OCI-LY7 (cell line): ENCODE data around the gene PTGER3. TPM values are rescaled to one million over a fixed set of nuclear protein-coding genes. Genes with fewer than 3 reads are reported as not detected.
A peak's percentile ranks its signal among the peaks of the same experiment; 100 is the strongest.

Experiments used
- BruUV-seq: library from RNA; stranded (reverse); fragments of 400-500 nt; replicated peaks from 2 replicates; lab custom pipeline; 2021; lab: Mats Ljungman, UMichigan
- CTCF ChIA-PET: fragments of 300-600 bp; sonication (Branson Sonifier 250); formaldehyde crosslinking; loops from one replicate; lab custom pipeline; 2022; ENCODE audit warnings: antibody characterized with exemption; ENCODE audit not compliant: unreplicated experiment; lab: Charles Lee
- POLR2A ChIA-PET: fragments of 300-600 bp; sonication (Branson Sonifier 250); formaldehyde crosslinking; loops from one replicate; lab custom pipeline; 2022; ENCODE audit warnings: antibody characterized with exemption; lab: Charles Lee
- DNase-seq: peaks from one replicate; pipeline ENCODE4 v3.0.0-alpha.2; 2015; ENCODE audit warnings: low spot score
- H2AFZ ChIP-seq: fragments of 200-600 bp; sonication (generic), shearing (Covaris generic); 2 replicates; pipeline ENCODE4 v1.6.1; 2014; ENCODE audit warnings: mild to moderate bottlenecking, antibody characterized with exemption, low read length, moderate library complexity
- H3K27ac ChIP-seq: fragments of 200-600 bp; sonication (generic); 2 replicates; pipeline ENCODE4 v1.5.1; 2014; ENCODE audit warnings: mixed run types, low read depth, mild to moderate bottlenecking, moderate library complexity, low read length, inconsistent platforms; ENCODE audit not compliant: poor library complexity, severe bottlenecking
- H3K36me3 ChIP-seq: fragments of 200-600 bp; sonication (generic); 2 replicates; pipeline ENCODE4 v1.6.1; 2014; ENCODE audit warnings: mild to moderate bottlenecking, antibody characterized with exemption, low read length, moderate library complexity, mixed read lengths; ENCODE audit not compliant: insufficient read depth
- H3K4me1 ChIP-seq: fragments of 200-600 bp; sonication (generic); 2 replicates; pipeline ENCODE4 v1.5.1; 2014; ENCODE audit warnings: mild to moderate bottlenecking, low read length; ENCODE audit not compliant: insufficient read depth, poor library complexity, severe bottlenecking
- H3K4me2 ChIP-seq: fragments of 200-600 bp; sonication (generic); 2 replicates; pipeline ENCODE4 v1.6.1; 2014; ENCODE audit warnings: mild to moderate bottlenecking, low read length
- H3K4me3 ChIP-seq: fragments of 200-600 bp; sonication (generic); 2 replicates; pipeline ENCODE4 v1.5.1; 2014; ENCODE audit warnings: mild to moderate bottlenecking, low read depth, low read length; ENCODE audit not compliant: poor library complexity, severe bottlenecking
- H3K79me2 ChIP-seq: fragments of 200-600 bp; sonication (generic); 2 replicates; pipeline ENCODE4 v1.6.1; 2016; ENCODE audit warnings: low read depth, mild to moderate bottlenecking, low read length, moderate library complexity, mixed read lengths; ENCODE audit not compliant: insufficient read depth
- H3K9me2 ChIP-seq: fragments of 200-600 bp; sonication (generic); 2 replicates; pipeline ENCODE4 v1.6.1; 2016; ENCODE audit warnings: mild to moderate bottlenecking, low read length, mixed read lengths; ENCODE audit not compliant: insufficient read depth
- H3K9me3 ChIP-seq: fragments of 200-600 bp; sonication (generic); 2 replicates; pipeline ENCODE4 v1.6.1; 2014; ENCODE audit warnings: mild to moderate bottlenecking, mixed run types, low read length, mixed read lengths
- H4K20me1 ChIP-seq: fragments of 200-600 bp; sonication (generic); 2 replicates; pipeline ENCODE4 v1.6.1; 2014; ENCODE audit warnings: mild to moderate bottlenecking, antibody characterized with exemption, low read length, moderate library complexity, mixed read lengths; ENCODE audit not compliant: insufficient read depth
- EZH2phosphoT487 ChIP-seq: fragments of 200-600 bp; sonication (generic); IDR thresholded peaks from 2 replicates; pipeline ENCODE4 v1.6.1; 2018; ENCODE audit warnings: low read depth, borderline replicate concordance, mild to moderate bottlenecking, mixed run types, antibody characterized with exemption, low read length, moderate library complexity, mixed read lengths
- intact Hi-C: fragments of 100-400 bp; cut with micrococcal nuclease; formaldehyde crosslinking; loops from one replicate; pipeline ENCODE4 v1.10.0; 2022; ENCODE audit not compliant: unreplicated experiment
- total RNA-seq, 2 experiments: library from RNA; depleted of rRNA in 1 of 2; stranded (reverse); fragments of >200 nt in 1 of 2; shearing (Covaris generic) in 1 of 2; gene quantifications; 2 replicates each; pipeline ENCODE4 v1.2.3, GENCODE V29; 2014 to 2022
- TF ChIP-seq, protein P1 (sequence below): fragments of 200-600 bp; sonication (generic); conservative IDR thresholded peaks from 2 replicates; pipeline ENCODE4 v1.5.1; 2014; ENCODE audit warnings: mild to moderate bottlenecking, antibody characterized with exemption, low read length, moderate library complexity, mixed read lengths

Gene PTGER3
- total RNA-seq, 2 experiments from 2014 or later: 0.13 TPM; not detected in 1

DNA sequence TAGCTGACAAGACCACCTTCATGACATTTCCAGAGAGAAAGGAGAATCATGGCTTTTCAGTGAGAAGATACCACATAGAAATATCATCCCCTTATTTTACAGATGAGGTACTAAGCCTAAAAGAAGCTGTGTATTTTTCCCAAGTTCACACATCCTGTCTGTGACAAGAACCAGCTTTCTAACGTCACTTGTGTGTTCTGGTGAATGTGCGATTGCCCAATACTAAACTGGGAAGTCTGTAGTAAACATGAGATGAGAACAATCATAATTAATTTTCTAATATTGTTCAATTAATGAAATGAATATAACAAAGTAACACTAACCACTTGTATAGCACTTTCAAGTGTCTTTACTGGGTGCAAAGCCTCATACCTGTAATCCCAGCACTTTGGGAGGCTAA is 46.0 kb downstream of the PTGER3 start:
- H4K20me1 ChIP-seq: no peaks in the 10 kb centered on the region
- no TSS peak for BruUV-seq
- no peaks in the 10 kb centered on the region for H3K36me3 ChIP-seq
- POLR2A ChIA-PET: no interaction called here
- no peaks in the 10 kb centered on the region for H3K9me2 ChIP-seq
- H3K4me3 ChIP-seq: no peak overlapping the region
- H3K27ac ChIP-seq: no peak overlapping the region
- H3K4me1 ChIP-seq: no peaks in the 10 kb centered on the region
- no peak overlapping the region for H3K4me2 ChIP-seq
- CTCF ChIA-PET: no interaction called here
- H3K9me3 ChIP-seq: no peaks in the 10 kb centered on the region
- no peaks in the 10 kb centered on the region for H3K79me2 ChIP-seq
- no peak overlapping the region for H2AFZ ChIP-seq
- intact Hi-C loops: no loop called here
- no peak for DNase-seq
- TF ChIP-seq, protein P1, sequence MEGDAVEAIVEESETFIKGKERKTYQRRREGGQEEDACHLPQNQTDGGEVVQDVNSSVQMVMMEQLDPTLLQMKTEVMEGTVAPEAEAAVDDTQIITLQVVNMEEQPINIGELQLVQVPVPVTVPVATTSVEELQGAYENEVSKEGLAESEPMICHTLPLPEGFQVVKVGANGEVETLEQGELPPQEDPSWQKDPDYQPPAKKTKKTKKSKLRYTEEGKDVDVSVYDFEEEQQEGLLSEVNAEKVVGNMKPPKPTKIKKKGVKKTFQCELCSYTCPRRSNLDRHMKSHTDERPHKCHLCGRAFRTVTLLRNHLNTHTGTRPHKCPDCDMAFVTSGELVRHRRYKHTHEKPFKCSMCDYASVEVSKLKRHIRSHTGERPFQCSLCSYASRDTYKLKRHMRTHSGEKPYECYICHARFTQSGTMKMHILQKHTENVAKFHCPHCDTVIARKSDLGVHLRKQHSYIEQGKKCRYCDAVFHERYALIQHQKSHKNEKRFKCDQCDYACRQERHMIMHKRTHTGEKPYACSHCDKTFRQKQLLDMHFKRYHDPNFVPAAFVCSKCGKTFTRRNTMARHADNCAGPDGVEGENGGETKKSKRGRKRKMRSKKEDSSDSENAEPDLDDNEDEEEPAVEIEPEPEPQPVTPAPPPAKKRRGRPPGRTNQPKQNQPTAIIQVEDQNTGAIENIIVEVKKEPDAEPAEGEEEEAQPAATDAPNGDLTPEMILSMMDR: no peak
- no peak for TF ChIP-seq EZH2phosphoT487

DNA sequence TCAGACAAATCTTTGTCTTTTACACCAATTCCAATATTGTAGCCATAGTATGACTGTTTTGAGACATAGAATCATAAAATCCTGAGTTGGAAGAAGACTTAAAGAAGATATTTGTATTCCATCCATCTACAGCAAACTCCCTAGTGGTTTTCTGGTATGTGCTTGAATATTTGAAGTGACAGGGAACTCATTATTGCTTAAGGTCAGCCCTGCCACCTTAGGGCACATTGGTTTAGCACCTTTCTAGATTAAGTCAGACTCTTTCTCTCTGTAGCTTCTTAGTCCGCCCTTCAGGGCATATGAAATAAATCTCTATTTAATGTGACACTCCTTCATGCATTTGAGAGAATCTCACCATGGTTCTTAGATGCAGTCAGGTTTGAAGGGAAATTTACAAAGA is 49.8 kb downstream of the PTGER3 start:
- no peak overlapping the region for H3K4me3 ChIP-seq
- no peaks in the 10 kb centered on the region for H4K20me1 ChIP-seq
- H3K27ac ChIP-seq: no peak overlapping the region
- ChIA-PET POLR2A (interaction anchor here (0.6 to 2.0 kb wide), 8 partner anchors 9 to 581 kb away, joined by 3 to 6 read pairs (median 4); no protein-coding TSS in a partner anchor), CTCF (interaction anchor here (1.4 kb wide), 1 partner anchor 9 kb away, joined by 4 read pairs; no protein-coding TSS in a partner anchor)
- H3K4me1 ChIP-seq: peaks cover 21% of the 10 kb centered on the region
- H3K4me2 ChIP-seq: no peak overlapping the region
- no peak for DNase-seq
- no peaks in the 10 kb centered on the region for H3K9me3 ChIP-seq
- intact Hi-C loops: no loop called here
- TF ChIP-seq EZH2phosphoT487: no peak
- TF ChIP-seq, protein P1: no peak
- no TSS peak for BruUV-seq
- H3K36me3 ChIP-seq: no peaks in the 10 kb centered on the region
- H3K9me2 ChIP-seq: no peaks in the 10 kb centered on the region
- H3K79me2 ChIP-seq: no peaks in the 10 kb centered on the region
- H2AFZ ChIP-seq: no peak overlapping the region

DNA sequence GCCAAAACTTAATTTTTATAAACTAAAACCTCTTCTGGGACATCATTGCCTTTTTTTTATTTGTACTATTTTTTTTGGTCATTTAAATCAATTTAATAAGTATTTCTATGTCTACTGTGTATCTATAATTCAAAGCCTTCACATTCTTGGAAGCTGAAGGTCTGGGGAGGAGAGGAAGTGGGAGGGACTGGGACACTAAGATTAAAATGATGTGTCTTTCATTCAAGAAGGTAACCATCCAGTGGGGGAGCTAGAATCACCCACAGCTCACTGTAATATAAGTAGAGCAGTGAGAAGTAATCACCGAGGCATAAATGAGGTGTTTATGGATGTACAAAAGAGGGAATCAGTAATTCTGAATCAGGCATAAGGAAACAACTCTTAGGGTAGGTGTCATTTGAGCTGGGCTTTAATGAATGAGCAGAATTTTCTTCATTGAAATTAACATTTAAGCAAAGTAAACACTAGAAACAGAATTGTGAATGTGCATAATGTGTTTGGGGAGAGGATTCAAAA is 52.8 kb downstream of the PTGER3 start:
- DNase-seq: peak; percentile 7
- Histone ChIP-seq H3K36me3 (no peaks in the 10 kb centered on the region), H3K27ac (no peak overlapping the region), H3K4me3 (no peak overlapping the region), H2AFZ (no peak overlapping the region), H3K4me2 (no peak overlapping the region), H3K4me1 (peaks cover 41% of the 10 kb centered on the region), H3K9me2 (no peaks in the 10 kb centered on the region), H3K9me3 (no peaks in the 10 kb centered on the region), H3K79me2 (no peaks in the 10 kb centered on the region), H4K20me1 (no peaks in the 10 kb centered on the region)
- intact Hi-C loops: no loop called here
- no peak for TF ChIP-seq EZH2phosphoT487
- TF ChIP-seq, protein P1: 0 out of 2 replicates have a peak, but pooled peaks have one; percentile 24
- ChIA-PET CTCF (no interaction called here), POLR2A (interaction anchor here (0.8 to 1.3 kb wide), 3 partner anchors 11 to 78 kb away, joined by 3 to 4 read pairs (median 3); no protein-coding TSS in a partner anchor)
- BruUV-seq: no TSS peak
